GM23338 (cell line): Measurements from ENCODE around the gene ZNF878. TPM values are rescaled to one million over a fixed set of nuclear protein-coding genes. Genes with fewer than 3 reads are reported as not detected.

Experiments
- ATAC-seq: fragments of 200-7000 bp; cut with Tn5 transposase; 3 replicates; pipeline ENCODE4 v1.9.1; 2020
- DNase-seq: peaks from one replicate; pipeline ENCODE4 v3.0.0-alpha.2; 2015; ENCODE audit warnings: low spot score
- H2AFZ ChIP-seq: fragments of 200-600 bp; sonication (generic); 2 replicates; pipeline ENCODE4 v1.8.0; 2016; ENCODE audit warnings: antibody characterized with exemption, mild to moderate bottlenecking, moderate library complexity
- H3F3A ChIP-seq: fragments of 200-600 bp; sonication (generic); replicated peaks from 2 replicates; pipeline ENCODE4 v1.8.0; 2017; ENCODE audit warnings: antibody characterized with exemption, mixed run types, low read depth
- H3K27ac ChIP-seq: fragments of 200-600 bp; sonication (generic); 2 replicates; pipeline ENCODE4 v1.6.1; 2016; ENCODE audit warnings: low read depth
- H3K27me3 ChIP-seq: fragments of 200-600 bp; sonication (generic); 2 replicates; pipeline ENCODE4 v1.8.0; 2016; ENCODE audit warnings: mild to moderate bottlenecking, mixed run types, moderate library complexity; ENCODE audit not compliant: insufficient read depth
- H3K36me3 ChIP-seq: fragments of 200-600 bp; sonication (generic); 2 replicates; pipeline ENCODE4 v1.8.0; 2016; ENCODE audit warnings: mild to moderate bottlenecking; ENCODE audit not compliant: insufficient read depth
- H3K4me1 ChIP-seq: fragments of 200-600 bp; sonication (generic); 2 replicates; pipeline ENCODE4 v1.8.0; 2016; ENCODE audit warnings: mild to moderate bottlenecking, moderate library complexity; ENCODE audit not compliant: insufficient read depth
- H3K4me2 ChIP-seq: fragments of 200-600 bp; sonication (generic); 2 replicates; pipeline ENCODE4 v1.7.1; 2017; ENCODE audit warnings: mixed run types
- H3K4me3 ChIP-seq: fragments of 200-600 bp; sonication (generic); 2 replicates; pipeline ENCODE4 v1.6.1; 2016; ENCODE audit warnings: mixed run types
- H3K79me2 ChIP-seq: fragments of 200-600 bp; sonication (generic); replicated peaks from 2 replicates; pipeline ENCODE4 v1.8.0; 2017; ENCODE audit warnings: mild to moderate bottlenecking; ENCODE audit not compliant: insufficient read depth
- H3K9me2 ChIP-seq: fragments of 200-600 bp; sonication (generic); 2 replicates; pipeline ENCODE4 v1.8.0; 2017; ENCODE audit not compliant: insufficient read depth
- H4K20me1 ChIP-seq: fragments of 200-600 bp; sonication (generic); replicated peaks from 2 replicates; pipeline ENCODE4 v1.8.0; 2017; ENCODE audit warnings: mild to moderate bottlenecking; ENCODE audit not compliant: insufficient read depth
- H3K27ac Mint-ChIP-seq: 2 replicates; pipeline ENCODE4 v1.8.0; 2020; ENCODE audit warnings: inconsistent platforms, mild to moderate bottlenecking, moderate library complexity, mixed read lengths
- H3K27me3 Mint-ChIP-seq: 3 replicates; pipeline ENCODE4 v1.8.0; 2022; ENCODE audit warnings: low read depth, mild to moderate bottlenecking, moderate library complexity, mixed read lengths, inconsistent platforms; ENCODE audit not compliant: insufficient read depth, poor library complexity
- H3K36me3 Mint-ChIP-seq: 3 replicates; pipeline ENCODE4 v1.8.0; 2021; ENCODE audit warnings: low read depth, mild to moderate bottlenecking, inconsistent platforms, moderate library complexity, mixed read lengths
- H3K4me1 Mint-ChIP-seq: 3 replicates; pipeline ENCODE4 v1.8.0; 2020; ENCODE audit warnings: mild to moderate bottlenecking, inconsistent platforms, mixed read lengths
- H3K4me3 Mint-ChIP-seq: 3 replicates; pipeline ENCODE4 v1.8.0; 2021; ENCODE audit warnings: moderate library complexity, mild to moderate bottlenecking, inconsistent platforms, mixed read lengths
- H3K9me3 Mint-ChIP-seq: 3 replicates; pipeline ENCODE4 v1.8.0; 2020; ENCODE audit warnings: moderate library complexity, mild to moderate bottlenecking, inconsistent platforms, mixed read lengths
- CTCF ChIP-seq, 2 experiments: fragments of 200-600 bp in 1 of 2; sonication (generic) in 1 of 2; conservative IDR thresholded peaks; 2 replicates each; pipeline versions ENCODE4 v1.5.1 to v1.6.1; 2016 to 2017; ENCODE audit warnings: antibody characterized with exemption in 2 of 2, low read depth in 2 of 2, mild to moderate bottlenecking in 2 of 2, moderate library complexity in 1 of 2
- ETS1 ChIP-seq: IDR thresholded peaks from 2 replicates; pipeline ENCODE4 v1.6.1; 2016; ENCODE audit warnings: antibody characterized with exemption
- EZH2 ChIP-seq: fragments of 200-600 bp; sonication (generic); IDR thresholded peaks from one replicate; pipeline ENCODE4 v1.8.0; 2017; ENCODE audit warnings: antibody characterized with exemption, mild to moderate bottlenecking, low read depth; ENCODE audit not compliant: unreplicated experiment
- EZH2phosphoT487 ChIP-seq: fragments of 200-600 bp; sonication (generic); IDR thresholded peaks from one replicate; pipeline ENCODE4 v1.8.1; 2018; ENCODE audit warnings: antibody characterized with exemption; ENCODE audit not compliant: unreplicated experiment
- JUNB ChIP-seq: IDR thresholded peaks from one replicate; pipeline ENCODE4 v1.6.1; 2016; ENCODE audit warnings: antibody characterized with exemption; ENCODE audit not compliant: unreplicated experiment
- POLR2AphosphoS5 ChIP-seq: IDR thresholded peaks from 2 replicates; pipeline ENCODE4 v1.6.1; 2016; ENCODE audit warnings: antibody characterized with exemption, low read depth
- REST ChIP-seq: IDR thresholded peaks from one replicate; pipeline ENCODE4 v1.6.1; 2018; ENCODE audit warnings: antibody characterized with exemption; ENCODE audit not compliant: unreplicated experiment
- ZNF114 ChIP-seq: fragments of 250-450 bp; sonication (Bioruptor Pico); IDR thresholded peaks from 2 replicates; pipeline ENCODE4 v1.5.0; 2020; ENCODE audit warnings: mild to moderate bottlenecking, moderate library complexity
- long read RNA-seq: library from polyadenylated mRNA; unstranded; transcript quantifications from one replicate; pipeline ENCODE4 v2.0.0, GENCODE V29; 2020; ENCODE audit not compliant: unreplicated experiment
- polyA plus RNA-seq: library from polyadenylated mRNA; unstranded; fragments of >200 nt; fragmentation: Nextera tagmentation; extraction: Ambion mirVana; gene quantifications from 2 replicates; pipeline ENCODE4 v1.2.1, GENCODE V29; 2016
- total RNA-seq: library from RNA; depleted of rRNA; stranded (reverse); fragments of >200 nt; shearing (Covaris generic); gene quantifications from 2 replicates; pipeline ENCODE4 v1.2.3, GENCODE V29; 2014; rRNA removed

ZNF878 gene
- total RNA-seq (16.4 and 18.6 TPM in 2 replicates), polyA plus RNA-seq (7.5 and 8.7 TPM in 2 replicates)
- long read RNA-seq = 0 reads

GRCh38 chr19:12052497-12053169, at the start of gene ZNF878:
ZNF878 (minus strand) TSS chr19:12052961; CDS start chr19:12052801, 160 bp downstream.
- Histone ChIP-seq H3K36me3 (peaks cover 13% of the 10 kb centered on the region), H3F3A (peaks cover 18% of the 10 kb centered on the region), H3K4me2 (peak within 1 kb of the TSS; percentile 90), H3K9me2 (no peaks in the 10 kb centered on the region), H3K27me3 (peaks cover 4% of the 10 kb centered on the region; the same call in 1 of the 2 replicates), H3K4me1 (peaks cover 13% of the 10 kb centered on the region; the same call in 1 of the 2 replicates), H3K4me3 (peak within 1 kb of the TSS; percentile 99), H4K20me1 (no peaks in the 10 kb centered on the region), H2AFZ (peak within 1 kb of the TSS; percentile 69), H3K79me2 (peaks cover 33% of the 10 kb centered on the region), H3K27ac (peak within 1 kb of the TSS; percentile 94)
- DNase-seq (peak; percentile 99), ATAC-seq (peak; percentile 95)
- H3K27ac Mint-ChIP-seq = no peak within 1 kb of the TSS
- peaks cover 42% of the 10 kb centered on the region for H3K36me3 Mint-ChIP-seq
- H3K4me3 Mint-ChIP-seq = peak within 1 kb of the TSS; percentile 41; the same call in 2 of the 3 replicates
- H3K4me1 Mint-ChIP-seq = no peaks in the 10 kb centered on the region
- H3K9me3 Mint-ChIP-seq = peaks cover 91% of the 10 kb centered on the region
- H3K27me3 Mint-ChIP-seq = peaks cover 3% of the 10 kb centered on the region
- TF ChIP-seq POLR2AphosphoS5 = peak; percentile 100
- TF ChIP-seq EZH2 = no peak
- no peak for TF ChIP-seq ZNF114 (CRISPR knock-in tag)
- TF ChIP-seq ETS1 = peak; percentile 61
- TF ChIP-seq CTCF (conservative IDR thresholded peaks at IDR 0.05; ENCODE audit: low read depth in 2 of 2) = peak; percentile 13 to 20; a peak in 3 of 4 replicates

- no peak for ATAC-seq
- no peak overlapping the region for H3K27ac ChIP-seq
- 0 out of 2 replicates have a peak, but pooled peaks cover 3% of the 10 kb centered on the region for H3K4me1 ChIP-seq
- peaks cover 9% of the 10 kb centered on the region for H3K27me3 Mint-ChIP-seq
- DNase-seq = no peak
- H2AFZ ChIP-seq = no peak overlapping the region
- no peaks in the 10 kb centered on the region; the same call in 2 of the 3 replicates for H3K4me1 Mint-ChIP-seq
- H3F3A ChIP-seq = no peaks in the 10 kb centered on the region
- H3K9me2 ChIP-seq = no peaks in the 10 kb centered on the region
- peaks cover 90% of the 10 kb centered on the region for H3K9me3 Mint-ChIP-seq
- H3K79me2 ChIP-seq = peaks cover 99% of the 10 kb centered on the region
- H4K20me1 ChIP-seq = no peaks in the 10 kb centered on the region; the same call in none of the 2 replicates
- no peak overlapping the region for H3K4me2 ChIP-seq
- no peak overlapping the region for H3K27ac Mint-ChIP-seq
- H3K4me3 ChIP-seq = no peak overlapping the region
- H3K36me3 Mint-ChIP-seq = peaks cover 34% of the 10 kb centered on the region
- no peak overlapping the region for H3K4me3 Mint-ChIP-seq
- H3K36me3 ChIP-seq = peaks cover 47% of the 10 kb centered on the region
- no peaks in the 10 kb centered on the region for H3K27me3 ChIP-seq
- TF ChIP-seq JUNB (no peak), POLR2AphosphoS5 (no peak), REST (no peak), EZH2phosphoT487 (no peak)
Observed at GRCh38 chr19:12098040-12098439, 45.3 kb upstream of the ZNF878 start.
